B cell (primary cell): Measurements from ENCODE around the gene DBNDD2. TPM values are rescaled to one million over a fixed set of nuclear protein-coding genes. Genes with fewer than 3 reads are reported as not detected.

Experiments used
- ATAC-seq: fragments of 200-7000 bp; cut with Tn5 transposase; one replicate; pipeline ENCODE4 v1.10.0; 2021; ENCODE audit warnings: low read depth, mild to moderate bottlenecking, moderate number of reproducible peaks, moderate library complexity
- CTCF ChIA-PET: fragments of 350-600 bp; sonication (Branson Sonifier 250); formaldehyde crosslinking; loops from one replicate; lab custom pipeline; 2021; ENCODE audit warnings: antibody characterized with exemption, inconsistent platforms; lab: Charles Lee
- POLR2A ChIA-PET: fragments of 350-600 bp; sonication (Branson Sonifier 250); formaldehyde crosslinking; loops from one replicate; lab custom pipeline; 2021; ENCODE audit warnings: antibody characterized with exemption; lab: Charles Lee
- DNase-seq: peaks from one replicate; pipeline ENCODE4 v3.0.0; 2013
- H2AFZ ChIP-seq: 2 replicates; pipeline ENCODE4 v1.6.1; 2012; ENCODE audit warnings: mild to moderate bottlenecking, low read depth, low read length; ENCODE audit not compliant: insufficient read depth, poor library complexity, severe bottlenecking
- H3K27ac ChIP-seq, 2 donors: 1 replicate in 1 of 2; 2 replicates in 1 of 2; pipeline ENCODE4 v1.5.1; 2012 to 2013; ENCODE audit warnings: low read length in 2 of 2, mild to moderate bottlenecking in 2 of 2, moderate library complexity in 1 of 2
- H3K27me3 ChIP-seq, 4 experiments: fragments of 200-600 bp in 1 of 4; sonication (generic) in 1 of 4; replicated peaks in 1 of 4; 1 replicate in 2 of 4; 2 replicates in 2 of 4; pipeline versions ENCODE4 v1.6.1 to v1.7.0; 2013 to 2016; ENCODE audit warnings: low read length in 3 of 4, mild to moderate bottlenecking in 2 of 4, mixed read lengths in 1 of 4, moderate library complexity in 1 of 4; ENCODE audit not compliant: insufficient read depth in 4 of 4, control insufficient read depth in 3 of 4; ENCODE audit errors: control extremely low read depth in 1 of 4
- H3K36me3 ChIP-seq, 2 experiments: replicated peaks in 1 of 2; 1 replicate in 1 of 2; 2 replicates in 1 of 2; pipeline versions ENCODE4 v1.6.1 to v1.7.1; 2013; ENCODE audit warnings: low read length in 1 of 2; ENCODE audit not compliant: insufficient read depth in 2 of 2, control insufficient read depth in 1 of 2; ENCODE audit errors: control extremely low read depth in 1 of 2, extremely low read depth in 1 of 2
- H3K4me1 ChIP-seq, 2 donors: fragments of 200-600 bp in 1 of 2; sonication (generic) in 1 of 2; 1 replicate in 1 of 2; 2 replicates in 1 of 2; pipeline versions ENCODE4 v1.5.1 to v1.6.1; 2013 to 2017; ENCODE audit warnings: low read length in 2 of 2; ENCODE audit not compliant: control insufficient read depth in 2 of 2, insufficient read depth in 2 of 2
- H3K4me2 ChIP-seq: replicated peaks from 2 replicates; pipeline ENCODE3; 2012; ENCODE audit warnings: mild to moderate bottlenecking, low read depth, low read length; ENCODE audit not compliant: poor library complexity, severe bottlenecking
- H3K4me3 ChIP-seq, 5 experiments: fragments of 200-600 bp in 1 of 5; sonication (generic) in 1 of 5; 1 replicate in 3 of 5; 2 replicates in 2 of 5; pipeline versions ENCODE4 v1.5.1 to v1.7.0; 2011 to 2016; ENCODE audit warnings: low read length in 4 of 5, mild to moderate bottlenecking in 4 of 5, low read depth in 2 of 5, control low read depth in 1 of 5, moderate library complexity in 1 of 5; ENCODE audit not compliant: insufficient read depth in 1 of 5; ENCODE audit errors: control extremely low read depth in 1 of 5, extremely low read depth in 1 of 5
- H3K79me2 ChIP-seq: fragments of 200-600 bp; sonication (generic); one replicate; pipeline ENCODE4 v1.6.0; 2016; ENCODE audit warnings: low read length; ENCODE audit not compliant: control insufficient read depth, insufficient read depth
- H3K9ac ChIP-seq: fragments of 200-600 bp; sonication (generic); 2 replicates; pipeline ENCODE4 v1.6.1; 2017; ENCODE audit warnings: mild to moderate bottlenecking, low read length, moderate library complexity
- H3K9me3 ChIP-seq, 3 donors: one replicate each; pipeline versions ENCODE4 v1.6.1 to v1.7.1; 2013; ENCODE audit warnings: low read length in 2 of 3; ENCODE audit not compliant: control insufficient read depth in 2 of 3, insufficient read depth in 1 of 3; ENCODE audit errors: control extremely low read depth in 1 of 3
- H4K20me1 ChIP-seq: 2 replicates; pipeline ENCODE4 v1.6.0; 2012; ENCODE audit warnings: mild to moderate bottlenecking, low read length; ENCODE audit not compliant: insufficient read depth, control insufficient read depth, poor library complexity, severe bottlenecking
- H3K27ac Mint-ChIP-seq: one replicate; pipeline ENCODE4 v1.8.0; 2021; ENCODE audit warnings: mixed read lengths
- H3K27me3 Mint-ChIP-seq: one replicate; pipeline ENCODE4 v1.8.0; 2021; ENCODE audit warnings: mixed read lengths
- H3K4me1 Mint-ChIP-seq: one replicate; pipeline ENCODE4 v1.8.0; 2021; ENCODE audit warnings: mixed read lengths
- H3K4me3 Mint-ChIP-seq: one replicate; pipeline ENCODE4 v1.8.0; 2021; ENCODE audit warnings: mixed read lengths
- H3K9me3 Mint-ChIP-seq: one replicate; pipeline ENCODE4 v1.8.0; 2022; ENCODE audit warnings: mixed read lengths; ENCODE audit not compliant: insufficient read depth
- CTCF ChIP-seq: fragments of 200-600 bp; IDR thresholded peaks from one replicate; pipeline ENCODE4 v1.8.0; 2022; ENCODE audit warnings: antibody characterized with exemption, mild to moderate bottlenecking
- EZH2 ChIP-seq: IDR thresholded peaks from 2 replicates; pipeline ENCODE4 v1.6.1; 2012; ENCODE audit warnings: borderline replicate concordance, low read depth, mild to moderate bottlenecking, moderate library complexity, low read length; ENCODE audit not compliant: insufficient read depth, poor library complexity, severe bottlenecking
- WGBS: methylation state at CpG from one replicate; pipeline ENCODE4 v1.1.5; 2013; ENCODE audit warnings: missing lambda C conversion rate; ENCODE audit not compliant: insufficient coverage; 5-methylcytosine and 5-hydroxymethylcytosine counted together
- intact Hi-C: fragments of 100-400 bp; cut with micrococcal nuclease; formaldehyde crosslinking; loops from one replicate; pipeline ENCODE4 v1.10.0; 2022
- polyA plus RNA-seq: library from polyadenylated mRNA; depleted of rRNA; stranded (reverse); fragments of >200 nt; gene quantifications from 2 replicates; pipeline ENCODE4 v1.2.3, GENCODE V29; 2012
- total RNA-seq, 2 donors: library from RNA; stranded (reverse); fragments of 120-200 nt in 1 of 2; gene quantifications; 1 replicate in 1 of 2; 2 replicates in 1 of 2; pipeline versions ENCODE4 v1.2.3 to v1.2.4, GENCODE V29; 2013 to 2022

DBNDD2 gene
- total and polyA plus RNA-seq, 2 donors (not counting 1 experiment from before 2014, with no cell fraction given), result 3.1 to 3.6 TPM

GRCh38 chr20:45427236-45428149 lies 19.4 kb downstream of the DBNDD2 start:
- H3K79me2 ChIP-seq, result no peaks in the 10 kb centered on the region
- 96% methylated on average over 14 of the region's 14 CpGs for WGBS
- H3K4me3 ChIP-seq, result no peak overlapping the region
- TF ChIP-seq EZH2 (no peak), CTCF (no peak)
- ChIA-PET CTCF (interaction anchor here (1.4 to 15.7 kb wide), 3 partner anchors 9 to 58 kb away, joined by 3 to 814 read pairs (median 6); partner anchors contain the start of genes SYS1 and TP53TG5), POLR2A (no interaction called here)
- Mint-ChIP-seq H3K4me1 (peaks cover 11% of the 10 kb centered on the region), H3K27me3 (no peaks in the 10 kb centered on the region), H3K9me3 (no peaks in the 10 kb centered on the region), H3K27ac (peak overlapping the region; percentile 27), H3K4me3 (no peak overlapping the region)
- intact Hi-C loops, result no loop called here
- H3K9me3 ChIP-seq, result peaks cover 0 to 4% (median 2%) of the 10 kb centered on the region in 3 donors
- H3K27ac ChIP-seq, result no peak overlapping the region
- DNase-seq, result no peak
- peaks cover 9 to 12% of the 10 kb centered on the region in 2 donors for H3K4me1 ChIP-seq
- H3K9ac ChIP-seq, result no peak overlapping the region
- no peak overlapping the region for H3K4me2 ChIP-seq
- ATAC-seq, result no peak
- H2AFZ ChIP-seq, result no peak overlapping the region
- no peaks in the 10 kb centered on the region for H3K27me3 ChIP-seq
- H3K36me3 ChIP-seq, result peaks cover 6 to 39% of the 10 kb centered on the region in 2 experiments
- H4K20me1 ChIP-seq, result no peaks in the 10 kb centered on the region

GRCh38 chr20:45429618-45430017 lies 21.5 kb downstream of the DBNDD2 start:
- intact Hi-C loops, result no loop called here
- Histone ChIP-seq H3K9ac (no peak overlapping the region), H3K4me3 (no peak overlapping the region), H3K36me3 (peaks cover 1 to 22% of the 10 kb centered on the region in 2 experiments), H3K27ac (no peak overlapping the region), H4K20me1 (no peaks in the 10 kb centered on the region), H3K9me3 (peaks cover 0 to 4% (median 2%) of the 10 kb centered on the region in 3 donors), H2AFZ (no peak overlapping the region), H3K4me1 (peaks cover 19 to 22% of the 10 kb centered on the region in 2 donors), H3K4me2 (no peak overlapping the region), H3K27me3 (no peaks in the 10 kb centered on the region), H3K79me2 (no peaks in the 10 kb centered on the region)
- Mint-ChIP-seq H3K4me3 (no peak overlapping the region), H3K27ac (no peak overlapping the region), H3K4me1 (peaks cover 22% of the 10 kb centered on the region), H3K9me3 (peaks cover 2% of the 10 kb centered on the region), H3K27me3 (no peaks in the 10 kb centered on the region)
- CTCF ChIA-PET, result interaction anchor here (0.9 to 15.7 kb wide), 5 partner anchors 8 to 111 kb away, joined by 3 to 814 read pairs (median 4); partner anchors contain the start of genes SYS1 and TP53TG5
- POLR2A ChIA-PET, result interaction anchor here (0.7 kb wide), 1 partner anchor 109 kb away, joined by 5 read pairs; no protein-coding TSS in a partner anchor
- ATAC-seq (no peak), DNase-seq (no peak)
- TF ChIP-seq CTCF (no peak), EZH2 (no peak)
- WGBS, result no CpG with 5 or more reads among the region's 2 CpGs
